ENCODE data around the gene SF3A2. TPM values are rescaled to one million over a fixed set of nuclear protein-coding genes. Genes with fewer than 3 reads are reported as not detected.

Gene SF3A2
- total and polyA plus RNA-seq, 8 donors, result 25.0 to 64.0 (median 31.6) TPM

DNA sequence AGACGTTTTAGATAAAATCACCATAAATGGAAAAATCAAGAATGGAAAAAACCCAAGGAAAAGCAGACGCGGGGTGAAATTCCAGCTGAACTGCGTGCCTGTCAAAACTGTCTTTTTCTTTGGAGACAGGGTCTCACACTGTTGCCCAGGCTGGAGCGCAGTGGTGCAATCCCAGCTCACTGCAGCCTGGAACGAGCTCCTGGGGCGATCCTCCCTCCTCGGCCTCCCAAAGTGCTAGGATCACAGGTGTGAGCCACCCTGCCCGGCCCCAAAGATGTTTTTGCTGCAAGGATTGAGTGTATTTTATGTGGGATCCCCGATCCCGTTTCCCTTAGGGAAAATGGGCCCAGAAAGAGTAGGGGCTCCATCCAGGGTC lies 46.2 kb downstream of the SF3A2 start:
- TF ChIP-seq, protein P1, sequence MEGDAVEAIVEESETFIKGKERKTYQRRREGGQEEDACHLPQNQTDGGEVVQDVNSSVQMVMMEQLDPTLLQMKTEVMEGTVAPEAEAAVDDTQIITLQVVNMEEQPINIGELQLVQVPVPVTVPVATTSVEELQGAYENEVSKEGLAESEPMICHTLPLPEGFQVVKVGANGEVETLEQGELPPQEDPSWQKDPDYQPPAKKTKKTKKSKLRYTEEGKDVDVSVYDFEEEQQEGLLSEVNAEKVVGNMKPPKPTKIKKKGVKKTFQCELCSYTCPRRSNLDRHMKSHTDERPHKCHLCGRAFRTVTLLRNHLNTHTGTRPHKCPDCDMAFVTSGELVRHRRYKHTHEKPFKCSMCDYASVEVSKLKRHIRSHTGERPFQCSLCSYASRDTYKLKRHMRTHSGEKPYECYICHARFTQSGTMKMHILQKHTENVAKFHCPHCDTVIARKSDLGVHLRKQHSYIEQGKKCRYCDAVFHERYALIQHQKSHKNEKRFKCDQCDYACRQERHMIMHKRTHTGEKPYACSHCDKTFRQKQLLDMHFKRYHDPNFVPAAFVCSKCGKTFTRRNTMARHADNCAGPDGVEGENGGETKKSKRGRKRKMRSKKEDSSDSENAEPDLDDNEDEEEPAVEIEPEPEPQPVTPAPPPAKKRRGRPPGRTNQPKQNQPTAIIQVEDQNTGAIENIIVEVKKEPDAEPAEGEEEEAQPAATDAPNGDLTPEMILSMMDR (IDR thresholded peaks at IDR 0.05), result no peak
- 69 to 70% methylated on average over 11 of the region's 11 CpGs for WGBS, 2 donors
- no peaks in the 10 kb centered on the region for H3K27me3 ChIP-seq
- H3K4me1 ChIP-seq, result peaks cover 0 to 5% (median 0%) of the 10 kb centered on the region in 3 donors
- no peaks in the 10 kb centered on the region for H3K9me3 ChIP-seq
- DNase-seq (no peak), ATAC-seq (no peak), FAIRE-seq (no peak)
- intact Hi-C loops (cut with DNase I), result no loop called here
- no peaks in the 10 kb centered on the region for H3K36me3 ChIP-seq
- H3K4me3 ChIP-seq, result no peak overlapping the region
- H3K27ac ChIP-seq, result no peak overlapping the region

DNA sequence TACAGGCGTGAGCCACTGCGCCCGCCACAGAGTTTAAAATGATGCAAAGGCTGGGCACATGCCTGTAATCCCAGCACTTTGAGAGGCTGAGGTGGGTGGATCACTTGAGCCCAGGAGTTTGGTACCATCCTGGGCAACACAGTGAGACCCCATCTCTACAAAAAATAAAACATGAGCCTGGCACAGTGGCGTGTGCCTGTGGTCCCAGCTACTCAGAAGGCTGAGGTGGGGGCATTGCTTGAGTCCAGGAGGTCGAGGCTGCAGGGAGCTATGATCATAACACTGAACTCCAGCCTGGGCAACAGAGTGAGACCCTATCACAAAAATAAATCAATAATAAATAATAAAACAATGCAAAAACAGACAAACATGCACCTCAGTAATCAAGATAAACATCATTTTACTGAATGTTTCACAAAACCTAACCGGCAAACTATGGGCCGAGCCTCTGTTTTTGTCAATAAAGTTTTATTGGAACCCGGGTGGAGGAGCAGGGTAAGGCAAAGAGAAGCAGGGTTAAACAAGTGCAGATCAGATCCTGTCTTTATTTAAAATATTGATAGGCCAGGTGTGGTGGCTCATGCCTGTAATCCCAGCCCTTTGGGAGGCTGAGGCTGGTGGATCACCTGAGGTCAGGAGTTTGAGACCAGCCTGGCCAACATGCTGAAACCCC lies 47.3 kb downstream of the SF3A2 start:
- TF ChIP-seq, protein P1 (IDR thresholded peaks at IDR 0.05), result no peak
- no peaks in the 10 kb centered on the region for H3K36me3 ChIP-seq
- FAIRE-seq, result no peak
- H3K27ac ChIP-seq, result no peak overlapping the region
- DNase-seq, result no peak
- no peak for ATAC-seq
- peaks cover 0 to 5% (median 0%) of the 10 kb centered on the region in 3 donors for H3K4me1 ChIP-seq
- H3K27me3 ChIP-seq, result no peaks in the 10 kb centered on the region
- WGBS, 2 donors, result 95 to 98% methylated on average over 8 of the region's 8 CpGs
- intact Hi-C loops (cut with DNase I), result no loop called here
- no peak overlapping the region for H3K4me3 ChIP-seq
- H3K9me3 ChIP-seq, result no peaks in the 10 kb centered on the region

DNA sequence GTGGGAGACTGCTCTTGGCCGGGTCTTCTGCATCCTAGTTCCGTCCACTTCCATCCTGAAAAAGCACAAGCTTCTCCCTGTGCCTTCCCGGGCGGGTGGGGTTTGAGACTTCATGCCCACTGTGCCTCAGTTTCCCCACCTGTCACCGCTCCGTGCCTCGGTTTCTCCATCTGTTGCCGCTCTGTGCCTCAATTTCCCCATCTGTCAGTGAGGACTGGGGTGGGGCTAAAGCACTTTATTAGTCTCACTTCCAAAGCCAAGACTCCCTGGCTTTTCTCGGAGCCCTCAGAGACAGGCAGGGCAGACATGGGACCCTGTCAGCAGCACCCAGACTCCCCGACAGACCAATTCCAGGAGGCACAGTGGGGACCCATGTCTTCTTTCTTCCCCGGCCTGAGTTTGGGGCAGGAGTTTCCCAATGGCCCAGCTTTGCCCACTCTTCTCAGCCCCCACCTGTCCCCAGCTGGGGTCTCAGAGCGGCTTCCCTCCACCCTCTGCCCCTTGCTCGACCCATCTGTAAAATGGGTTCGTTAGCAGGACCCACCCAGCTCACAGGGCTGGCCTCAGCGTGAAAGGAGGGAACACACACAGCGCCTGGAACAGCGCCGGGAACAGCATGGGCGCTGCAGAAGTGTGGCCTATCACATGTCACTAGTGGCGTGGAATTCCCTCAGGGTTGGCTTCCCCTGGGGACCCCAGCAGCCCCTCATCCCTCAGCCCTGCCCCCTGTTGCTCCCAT lies 49.9 kb downstream of the SF3A2 start:
- H3K9me3 ChIP-seq, result no peaks in the 10 kb centered on the region
- H3K4me1 ChIP-seq, result peaks cover 0 to 14% (median 6%) of the 10 kb centered on the region in 3 donors
- no peaks in the 10 kb centered on the region for H3K36me3 ChIP-seq
- H3K27ac ChIP-seq, result no peak overlapping the region
- intact Hi-C loops (cut with DNase I), result no loop called here
- no peak for DNase-seq
- TF ChIP-seq, protein P1 (IDR thresholded peaks at IDR 0.05), result no peak
- ATAC-seq, result no peak
- peaks cover 0 to 20% (median 2%) of the 10 kb centered on the region in 4 donors for H3K27me3 ChIP-seq
- no peak for FAIRE-seq
- WGBS, 2 donors, result 72 to 78% methylated on average over 20 of the region's 20 CpGs
- H3K4me3 ChIP-seq, result no peak overlapping the region

DNA sequence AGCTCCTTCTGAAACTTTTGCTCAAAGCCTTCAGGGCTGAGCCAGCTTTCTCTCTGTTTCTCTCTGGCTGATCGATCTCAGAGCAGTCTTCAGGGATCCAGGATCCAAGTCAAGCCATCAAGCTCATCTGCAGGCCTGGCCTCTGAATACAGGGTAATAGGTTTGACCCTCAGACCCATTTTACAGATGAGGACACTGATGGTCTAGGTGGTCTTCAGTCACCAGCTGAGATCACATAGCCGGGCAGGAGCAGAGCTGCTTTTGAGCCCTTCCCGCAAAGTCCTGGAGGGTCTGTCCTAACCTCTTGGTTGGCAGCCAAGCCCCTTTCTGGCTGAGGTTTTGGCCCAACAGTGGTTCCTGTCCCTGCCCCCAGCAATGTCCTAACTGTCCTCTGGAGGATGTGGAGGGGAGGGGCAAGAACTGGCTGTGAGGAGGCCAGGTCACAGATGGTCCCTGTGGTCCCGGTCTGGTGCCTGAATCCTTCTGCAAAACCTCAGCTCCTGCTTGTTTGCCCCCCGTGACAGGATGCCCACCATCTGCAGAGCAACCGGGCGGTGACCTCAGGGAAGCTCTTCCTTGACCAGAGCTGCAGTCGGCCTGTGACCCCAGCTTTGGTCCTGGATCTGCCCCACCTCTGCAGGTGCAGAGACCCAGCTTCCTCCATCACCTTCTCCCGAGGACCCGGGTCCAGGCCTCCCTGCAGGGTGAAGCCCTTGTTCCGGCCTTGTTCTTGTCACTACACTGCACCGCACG lies 51.1 kb downstream of the SF3A2 start:
- H3K9me3 ChIP-seq, result no peaks in the 10 kb centered on the region
- peaks cover 0 to 28% (median 2%) of the 10 kb centered on the region in 4 donors for H3K27me3 ChIP-seq
- intact Hi-C loops (cut with DNase I), result no loop called here
- 76 to 85% methylated on average over 13 of the region's 13 CpGs for WGBS, 2 donors
- TF ChIP-seq, protein P1 (IDR thresholded peaks at IDR 0.05), result no peak
- DNase-seq (no peak), FAIRE-seq (no peak), ATAC-seq (no peak)
- no peak overlapping the region for H3K4me3 ChIP-seq
- no peaks in the 10 kb centered on the region for H3K36me3 ChIP-seq
- no peak overlapping the region for H3K27ac ChIP-seq
- H3K4me1 ChIP-seq, result peaks cover 0 to 16% (median 6%) of the 10 kb centered on the region in 3 donors

Data from pancreas (tissue), 10 donors.